ENCODE measurements around the gene POLR1E.

DNA sequence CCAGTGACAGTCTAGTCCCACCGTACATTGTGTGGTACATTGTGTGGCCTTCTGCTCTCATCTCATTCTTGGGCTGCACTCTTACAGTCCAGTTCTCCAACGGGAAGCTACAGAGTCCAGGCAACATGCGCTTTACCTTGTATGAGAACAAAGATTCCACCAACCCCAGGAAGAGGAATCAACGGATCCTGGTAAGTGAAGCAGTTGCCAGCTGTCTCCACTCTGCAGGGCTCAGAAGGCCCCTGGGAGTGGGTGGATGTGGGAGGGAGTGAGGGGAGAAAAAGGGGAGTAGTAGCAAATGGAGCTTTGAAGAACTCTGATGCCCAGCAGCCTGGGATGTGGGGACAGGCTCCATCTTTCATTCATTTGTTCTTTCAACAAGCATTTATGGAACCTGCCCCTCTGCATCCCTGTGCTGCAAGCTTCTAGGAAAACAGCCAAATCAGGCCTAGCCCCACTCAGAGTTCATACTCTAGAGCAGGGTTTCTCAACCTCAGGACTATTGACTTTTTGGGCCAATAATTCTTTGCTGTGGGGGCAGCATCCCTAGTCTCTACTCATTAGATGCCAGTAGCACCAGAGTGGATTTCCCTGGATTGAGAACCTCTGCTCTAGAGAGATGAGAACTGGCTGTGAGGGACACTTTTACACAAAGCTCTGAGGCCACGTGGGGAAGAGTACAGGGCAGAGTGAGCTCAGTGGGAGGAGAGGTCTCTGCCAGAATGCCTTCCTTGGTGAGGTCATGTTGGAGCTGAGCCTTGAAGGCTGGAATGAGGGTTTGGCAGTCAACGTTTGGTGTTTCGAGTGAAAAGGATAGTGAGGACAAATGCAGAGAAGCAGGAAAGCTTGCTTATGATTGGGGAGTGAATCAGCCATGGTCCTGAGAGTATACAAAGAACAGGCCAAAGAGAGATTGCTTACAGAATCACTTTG is 1.1 kb downstream of the POLR1E start:
- TF ChIP-seq POLR2A (IDR thresholded peaks at IDR 0.05), result no peak
- TF ChIP-seq, protein P1, sequence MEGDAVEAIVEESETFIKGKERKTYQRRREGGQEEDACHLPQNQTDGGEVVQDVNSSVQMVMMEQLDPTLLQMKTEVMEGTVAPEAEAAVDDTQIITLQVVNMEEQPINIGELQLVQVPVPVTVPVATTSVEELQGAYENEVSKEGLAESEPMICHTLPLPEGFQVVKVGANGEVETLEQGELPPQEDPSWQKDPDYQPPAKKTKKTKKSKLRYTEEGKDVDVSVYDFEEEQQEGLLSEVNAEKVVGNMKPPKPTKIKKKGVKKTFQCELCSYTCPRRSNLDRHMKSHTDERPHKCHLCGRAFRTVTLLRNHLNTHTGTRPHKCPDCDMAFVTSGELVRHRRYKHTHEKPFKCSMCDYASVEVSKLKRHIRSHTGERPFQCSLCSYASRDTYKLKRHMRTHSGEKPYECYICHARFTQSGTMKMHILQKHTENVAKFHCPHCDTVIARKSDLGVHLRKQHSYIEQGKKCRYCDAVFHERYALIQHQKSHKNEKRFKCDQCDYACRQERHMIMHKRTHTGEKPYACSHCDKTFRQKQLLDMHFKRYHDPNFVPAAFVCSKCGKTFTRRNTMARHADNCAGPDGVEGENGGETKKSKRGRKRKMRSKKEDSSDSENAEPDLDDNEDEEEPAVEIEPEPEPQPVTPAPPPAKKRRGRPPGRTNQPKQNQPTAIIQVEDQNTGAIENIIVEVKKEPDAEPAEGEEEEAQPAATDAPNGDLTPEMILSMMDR (IDR thresholded peaks at IDR 0.05), result no peak

Measured in Peyer's patch (tissue), 4 donors.